HG02588 (cell line): Measurements from ENCODE around the gene BCL2.
A peak's percentile ranks its signal among the peaks of the same experiment; 100 is the strongest.

Experiments
- ATAC-seq: cut with Tn5 transposase; IDR thresholded peaks from one replicate; pipeline ENCODE4 v1.9.1; 2021; ENCODE audit warnings: mild to moderate bottlenecking, moderate library complexity; ENCODE audit not compliant: unreplicated experiment

Gene BCL2

DNA sequence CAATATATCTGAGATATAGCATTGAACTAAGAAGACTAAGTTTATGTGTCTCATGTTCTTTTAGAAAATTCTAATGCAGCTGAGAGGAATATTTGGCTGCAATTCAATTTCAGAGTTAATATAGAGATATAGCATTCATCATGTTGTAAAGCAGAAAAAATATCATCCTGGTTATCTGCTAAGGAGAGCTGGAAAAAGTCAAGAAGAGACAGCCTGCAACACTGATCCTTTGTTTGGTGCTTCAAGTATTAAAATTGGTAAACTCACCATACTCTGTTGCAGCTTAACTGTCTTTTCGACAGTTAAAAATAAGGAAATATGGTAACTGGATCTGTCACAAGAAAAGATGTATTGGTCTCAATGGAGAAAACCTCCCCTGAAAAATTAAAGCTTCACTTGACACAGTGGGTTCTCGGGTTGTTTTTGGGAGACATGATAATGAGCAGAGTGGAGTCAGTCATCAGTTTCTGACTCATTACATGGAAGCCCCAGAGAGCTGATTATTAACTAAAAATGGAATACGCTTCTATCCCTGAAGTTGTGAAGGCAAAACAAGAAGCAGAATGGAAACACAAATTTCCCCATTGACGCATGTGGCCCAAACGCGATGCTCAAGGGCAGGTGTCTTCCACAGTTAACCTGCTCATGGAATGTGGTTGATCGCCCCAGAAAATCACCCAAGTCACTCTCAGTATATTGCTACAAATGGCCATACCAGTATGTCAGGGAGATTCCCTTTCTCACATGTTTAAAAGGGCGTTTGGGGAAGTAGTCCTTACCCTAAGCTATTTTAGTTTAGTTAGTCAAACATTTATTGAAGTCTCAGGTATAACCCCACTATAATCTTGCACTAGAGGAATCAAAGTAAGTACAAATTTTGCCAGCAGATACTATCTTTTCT, 8.2 kb downstream of the BCL2 start:
- peak; percentile 74 for ATAC-seq

DNA sequence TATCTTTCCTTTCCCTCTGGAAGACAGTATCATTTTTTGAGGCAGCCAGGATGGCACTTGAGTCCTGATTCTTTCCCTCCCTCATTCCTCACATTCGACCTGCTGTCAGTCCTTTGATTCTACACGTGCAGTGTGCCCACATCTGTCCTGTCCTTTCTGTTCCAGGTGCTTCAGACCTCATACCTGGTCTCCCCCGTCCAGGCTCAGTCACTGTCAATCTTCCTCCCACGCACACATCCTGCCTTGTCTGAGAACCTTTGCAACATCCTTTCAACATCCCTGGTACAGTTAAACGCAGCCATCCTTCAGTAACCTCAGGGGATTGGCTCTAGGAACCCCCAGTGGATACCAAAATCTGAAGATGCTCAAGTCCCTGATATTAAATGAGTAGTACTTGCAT, 10.1 kb downstream of the BCL2 start:
- no peak for ATAC-seq

DNA sequence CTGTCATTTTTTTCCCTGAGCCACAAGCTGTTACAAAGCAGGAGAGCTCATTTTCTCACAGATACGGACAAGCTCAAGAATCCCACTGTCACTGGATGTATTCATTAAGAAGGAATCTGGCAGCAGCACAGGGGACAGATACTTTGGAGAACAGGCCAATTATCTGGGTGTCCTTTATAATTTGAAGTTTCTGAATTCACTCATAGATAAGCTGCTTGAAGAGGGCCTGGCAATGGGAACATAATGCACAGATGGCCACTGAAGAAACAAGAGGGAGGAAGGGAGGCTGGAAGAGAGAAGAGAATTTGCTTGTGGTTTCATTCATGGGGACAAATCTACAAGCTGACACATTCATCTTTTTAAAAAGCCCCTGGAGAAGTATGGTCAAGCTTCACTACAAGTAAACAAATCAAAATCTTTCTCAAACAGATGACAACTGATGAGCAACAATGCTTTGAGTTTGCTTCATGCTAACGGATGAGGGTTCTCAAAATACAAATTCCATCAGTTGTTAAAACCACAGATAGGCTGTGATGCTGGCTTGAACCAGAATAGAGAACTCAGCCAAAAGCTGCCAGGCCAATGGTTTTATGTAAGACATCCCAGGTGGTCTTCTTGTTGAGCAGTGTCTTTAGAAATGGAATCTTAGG, 11.9 kb downstream of the BCL2 start:
- ATAC-seq = no peak

DNA sequence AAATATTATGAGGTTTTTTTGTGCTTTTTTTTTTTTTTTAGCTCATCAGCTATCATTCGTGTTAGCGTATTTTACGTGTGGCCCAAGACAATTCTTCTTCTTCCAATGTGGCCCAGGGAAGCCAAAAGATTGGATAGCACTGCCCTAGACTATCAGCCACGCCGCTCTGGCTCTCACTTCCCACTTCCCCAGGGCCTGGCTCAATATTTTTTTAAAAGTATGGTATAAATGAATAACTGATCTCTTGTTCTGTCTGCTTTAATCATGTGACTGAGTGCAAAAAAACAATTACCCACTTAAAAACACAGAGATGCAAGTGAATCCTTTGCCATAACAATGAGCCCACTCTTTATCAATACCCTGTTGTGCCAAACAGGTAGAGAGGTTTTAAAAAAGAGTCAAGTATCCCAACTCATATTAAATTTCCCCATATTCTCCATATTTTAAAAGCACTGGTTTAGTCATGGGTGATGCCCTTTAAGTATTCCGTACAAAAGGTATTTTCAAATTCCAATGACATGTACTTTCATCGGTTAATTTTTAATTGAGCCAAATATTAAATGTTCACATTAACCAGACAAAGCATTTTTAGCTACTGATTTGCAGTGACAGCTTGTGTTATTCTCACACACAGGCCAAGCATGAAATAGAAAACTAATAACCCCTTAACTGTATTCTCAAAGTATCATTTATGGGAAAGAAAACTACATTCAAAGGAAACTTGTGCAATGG, 12.6 kb downstream of the BCL2 start:
- no peak for ATAC-seq

DNA sequence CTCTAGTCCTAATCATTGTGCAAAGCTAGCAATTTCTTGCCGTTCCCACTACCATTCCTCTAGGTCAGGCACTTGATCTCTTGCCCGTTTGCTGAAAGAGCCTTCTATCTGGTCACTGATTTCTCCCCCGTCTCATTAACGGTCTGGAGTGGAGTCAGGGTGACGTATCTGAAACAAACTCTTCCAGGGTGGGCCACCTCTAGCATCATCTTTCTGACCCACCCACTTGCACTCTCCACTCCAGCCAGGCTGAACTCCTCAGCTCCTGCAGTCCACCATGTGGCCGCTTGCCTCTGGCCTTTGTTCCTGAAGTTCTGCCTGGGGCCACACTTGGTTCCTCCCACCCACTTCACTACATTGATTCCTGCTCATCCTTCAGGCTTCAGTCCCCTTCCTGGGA, 13.3 kb downstream of the BCL2 start:
- no peak for ATAC-seq

DNA sequence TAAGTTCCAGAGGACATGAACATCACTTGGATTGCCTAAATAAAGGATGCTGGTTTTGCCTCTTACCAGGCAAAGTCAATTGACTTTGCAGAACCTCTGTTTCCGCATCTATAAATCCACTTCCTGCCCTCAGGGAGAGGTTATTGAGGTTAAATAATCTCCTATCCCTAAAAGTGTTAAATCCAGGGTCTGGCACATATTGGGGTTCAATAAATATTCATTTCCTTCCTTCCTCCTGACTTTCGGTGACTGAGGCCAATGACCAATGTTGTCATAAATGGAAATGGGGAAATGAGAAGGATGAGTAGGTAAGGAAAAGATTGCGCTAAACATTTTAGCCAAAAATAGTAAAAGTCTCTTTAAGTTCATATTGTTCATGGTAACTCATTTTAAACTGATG, 16.0 kb downstream of the BCL2 start:
- ATAC-seq = no peak

DNA sequence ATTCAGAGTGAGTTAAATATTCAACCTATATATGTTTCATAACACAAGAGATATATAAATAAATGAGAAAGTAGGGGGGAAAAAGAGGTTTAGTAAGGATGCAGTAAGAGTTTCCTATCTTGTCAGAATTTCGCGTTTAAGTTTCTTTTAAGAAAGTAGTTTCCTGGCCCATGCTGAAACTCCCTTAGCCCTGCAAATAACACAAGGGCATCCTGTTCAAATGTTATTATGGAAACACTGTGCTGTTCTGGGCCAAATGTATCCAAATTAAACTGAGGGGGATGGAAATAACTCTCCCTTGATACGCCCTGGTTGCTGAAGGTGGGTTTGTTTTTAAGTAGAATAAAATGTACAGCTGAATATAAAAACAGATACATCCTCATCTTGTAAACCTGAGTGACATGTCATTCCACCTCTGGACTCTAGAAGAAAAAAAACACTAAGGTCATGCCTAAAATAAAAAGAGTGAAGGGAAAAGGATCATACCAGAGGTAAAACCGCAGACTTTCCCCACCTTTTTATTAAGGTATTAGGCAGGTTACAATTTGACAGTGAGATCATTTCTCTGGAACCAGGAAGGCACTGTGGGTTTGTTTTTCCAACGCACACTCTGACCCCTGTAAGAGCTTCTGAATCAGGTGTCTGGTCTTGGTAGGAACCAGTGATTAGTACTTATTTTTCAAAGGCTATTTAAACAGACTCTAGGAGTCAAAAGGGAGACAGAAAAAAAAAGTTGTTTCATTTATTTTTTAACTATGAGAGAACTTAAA, 16.7 kb downstream of the BCL2 start:
- no peak for ATAC-seq

DNA sequence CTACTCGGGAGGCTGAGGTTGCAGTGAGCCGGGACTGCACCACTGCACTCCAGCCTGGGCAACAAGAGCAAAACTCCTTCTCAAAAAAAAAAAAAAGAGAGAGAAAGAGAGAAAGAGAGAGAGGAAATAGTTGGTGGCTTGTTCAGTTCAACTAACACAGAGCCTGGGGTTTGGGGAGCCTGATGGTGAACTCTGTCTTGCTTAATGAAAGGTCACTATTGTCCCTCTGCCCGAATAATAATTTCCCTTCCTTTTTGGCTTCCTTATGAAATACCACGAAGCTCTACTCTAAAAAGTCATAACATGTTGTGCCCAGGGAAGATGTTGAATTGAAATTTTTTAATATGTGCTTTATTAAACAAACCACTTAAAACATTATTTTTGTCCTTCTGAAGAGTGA, 17.3 kb downstream of the BCL2 start:
- ATAC-seq = no peak

DNA sequence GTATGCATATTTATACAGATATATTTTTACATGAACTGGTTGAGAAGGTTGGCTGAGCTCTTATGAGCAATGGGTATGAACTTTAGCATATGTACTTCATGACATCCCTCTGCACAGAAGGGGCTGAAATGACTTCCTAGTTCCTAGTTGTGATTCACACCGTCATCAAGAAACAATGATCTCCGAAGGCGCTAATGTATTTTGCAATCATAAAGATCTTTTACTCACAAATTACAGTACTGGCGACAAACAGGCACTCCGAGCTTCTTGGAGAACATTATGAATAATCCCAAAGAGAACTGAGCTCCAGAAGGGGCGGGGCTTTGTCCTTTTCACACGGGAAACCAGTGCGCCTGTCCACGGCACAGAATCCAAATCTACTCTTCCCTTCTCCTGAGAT, 18.1 kb downstream of the BCL2 start:
- ATAC-seq = no peak

DNA sequence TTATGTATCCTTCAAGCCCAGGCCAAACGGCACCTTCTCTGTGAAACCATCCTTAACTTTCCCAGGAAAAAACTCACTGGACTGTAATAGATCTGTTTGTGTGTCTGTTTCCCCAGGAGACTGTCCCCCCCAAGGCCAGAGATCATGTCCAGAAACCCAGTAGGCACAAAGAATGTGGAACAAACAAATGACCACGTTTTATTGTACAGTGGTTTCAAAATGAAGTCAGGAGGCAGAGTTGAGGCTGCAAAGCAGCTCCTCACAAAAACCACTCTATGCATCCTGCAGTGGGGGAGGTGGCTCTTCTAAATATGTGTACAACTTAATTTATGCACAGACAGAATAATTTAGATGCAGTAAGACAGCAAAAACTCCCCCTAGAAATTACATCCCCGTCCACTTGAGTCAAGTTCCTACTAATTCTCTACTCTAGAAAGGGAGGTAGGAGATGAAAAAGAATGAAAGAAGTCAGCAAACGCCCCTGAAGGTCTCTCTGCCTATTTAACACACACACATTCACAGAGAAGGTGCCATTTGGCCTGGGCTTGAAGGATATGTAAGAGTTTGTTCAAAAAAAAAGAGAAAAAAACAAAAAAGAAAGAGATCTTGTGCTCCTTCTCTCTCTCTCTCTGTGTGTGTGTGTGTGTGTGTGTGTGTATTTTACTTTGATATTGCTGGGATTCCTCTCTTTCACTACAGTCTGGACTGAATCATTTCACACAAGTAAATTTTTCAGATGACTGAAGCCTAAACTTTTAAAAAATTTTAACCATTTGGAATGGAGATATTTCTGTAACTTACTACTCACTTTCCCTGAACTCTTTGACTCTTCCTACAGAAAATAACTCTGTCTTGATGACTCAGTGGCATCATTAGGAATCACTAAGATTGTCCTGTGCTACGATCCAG, 19.5 kb downstream of the BCL2 start:
- ATAC-seq = no peak

DNA sequence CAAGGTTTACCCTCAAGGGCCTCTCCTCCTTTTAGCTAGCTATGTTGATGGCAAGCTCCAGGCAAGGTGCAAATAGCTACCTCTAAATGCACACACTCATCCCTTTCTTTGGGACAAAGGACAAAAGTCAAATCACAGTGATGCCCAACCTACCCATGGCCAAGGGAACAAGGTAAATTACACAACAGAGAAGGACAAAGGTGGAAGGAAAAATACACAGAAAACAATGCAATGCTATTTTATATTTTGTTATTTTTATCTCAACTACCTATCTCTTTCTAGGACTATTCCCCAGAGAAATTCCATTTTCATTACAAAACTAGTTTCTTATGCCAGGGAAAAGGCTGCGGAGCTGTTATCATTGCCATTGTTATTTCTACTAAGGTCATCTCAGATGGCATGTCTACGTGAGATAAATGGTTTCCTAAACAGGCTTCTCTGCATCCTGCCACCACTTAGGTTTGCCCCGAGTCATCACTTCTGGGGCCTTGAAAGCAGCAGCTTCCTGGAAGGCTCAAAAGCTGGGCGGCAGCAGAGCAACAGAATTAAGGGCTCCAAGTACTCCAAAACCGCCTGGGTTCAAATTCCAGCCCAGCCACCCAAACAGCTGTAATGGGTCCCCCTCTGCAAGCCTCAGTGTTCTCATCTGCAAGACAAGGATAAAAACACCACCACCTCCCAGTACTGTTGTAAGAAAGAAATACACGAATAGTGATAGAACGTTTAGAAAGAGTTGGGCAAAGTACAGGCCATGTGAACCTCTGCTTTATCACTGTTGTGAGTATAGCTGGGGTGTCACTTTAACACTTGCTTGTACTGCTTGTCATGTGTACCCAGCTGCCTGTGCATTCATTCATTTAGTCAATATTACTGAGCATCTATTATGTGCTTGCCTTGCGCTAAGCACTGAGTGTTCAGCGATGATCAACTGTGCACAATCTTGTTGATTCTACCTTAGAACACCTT, 20.9 kb downstream of the BCL2 start:
- no peak for ATAC-seq

DNA sequence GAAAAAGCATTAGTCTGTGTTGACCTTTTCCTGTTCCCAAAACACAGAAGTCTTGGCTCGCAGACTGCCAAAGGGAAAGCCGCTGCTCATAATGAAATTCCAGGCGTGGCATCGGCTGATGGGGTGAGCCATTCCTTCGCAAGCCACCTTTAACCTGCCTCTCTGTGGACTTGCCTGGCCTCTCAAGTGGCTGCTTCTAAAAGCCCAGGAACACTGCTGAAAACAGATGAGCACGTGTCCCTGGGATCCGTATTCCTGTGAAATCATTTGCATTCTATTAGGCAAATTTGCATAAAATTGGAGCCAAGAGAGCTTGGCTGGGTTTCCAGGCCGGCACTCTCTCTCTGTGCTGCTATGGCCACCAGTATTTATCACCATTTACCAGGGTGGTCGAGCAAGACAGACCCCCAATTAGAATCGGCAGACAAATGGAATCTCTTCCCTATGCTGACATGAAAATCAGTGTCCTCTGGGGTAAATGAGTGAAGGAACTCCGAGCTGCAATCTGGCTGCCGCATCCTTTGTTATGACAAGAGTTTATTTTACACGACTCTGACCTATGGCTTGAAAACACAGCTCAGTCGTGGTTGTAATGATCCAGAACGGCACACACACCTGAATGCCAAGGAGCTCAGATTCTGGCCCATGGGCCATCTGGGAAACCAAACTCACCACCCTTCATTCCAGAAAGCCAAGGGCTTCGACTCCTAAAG, 21.7 kb downstream of the BCL2 start:
- ATAC-seq = no peak

DNA sequence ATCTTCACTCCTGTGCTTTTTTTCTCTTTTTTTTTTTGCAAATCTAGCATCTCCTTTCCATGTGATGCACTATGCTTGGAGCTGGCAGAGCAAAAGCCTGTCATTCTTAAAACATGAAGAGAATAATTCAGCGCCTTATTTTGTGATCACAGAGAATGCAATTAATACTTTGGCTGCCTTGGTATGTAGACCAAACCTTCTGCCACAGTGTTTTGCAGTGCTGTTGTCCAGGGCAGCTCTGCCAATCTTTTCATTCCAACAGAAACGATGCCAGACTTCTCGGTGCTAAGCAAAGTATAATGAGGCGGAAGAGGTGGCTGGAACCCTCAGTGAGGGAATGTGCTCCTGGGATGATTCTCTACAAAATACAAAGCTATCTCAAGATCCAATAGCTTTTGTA, 25.6 kb downstream of the BCL2 start:
- ATAC-seq = no peak

DNA sequence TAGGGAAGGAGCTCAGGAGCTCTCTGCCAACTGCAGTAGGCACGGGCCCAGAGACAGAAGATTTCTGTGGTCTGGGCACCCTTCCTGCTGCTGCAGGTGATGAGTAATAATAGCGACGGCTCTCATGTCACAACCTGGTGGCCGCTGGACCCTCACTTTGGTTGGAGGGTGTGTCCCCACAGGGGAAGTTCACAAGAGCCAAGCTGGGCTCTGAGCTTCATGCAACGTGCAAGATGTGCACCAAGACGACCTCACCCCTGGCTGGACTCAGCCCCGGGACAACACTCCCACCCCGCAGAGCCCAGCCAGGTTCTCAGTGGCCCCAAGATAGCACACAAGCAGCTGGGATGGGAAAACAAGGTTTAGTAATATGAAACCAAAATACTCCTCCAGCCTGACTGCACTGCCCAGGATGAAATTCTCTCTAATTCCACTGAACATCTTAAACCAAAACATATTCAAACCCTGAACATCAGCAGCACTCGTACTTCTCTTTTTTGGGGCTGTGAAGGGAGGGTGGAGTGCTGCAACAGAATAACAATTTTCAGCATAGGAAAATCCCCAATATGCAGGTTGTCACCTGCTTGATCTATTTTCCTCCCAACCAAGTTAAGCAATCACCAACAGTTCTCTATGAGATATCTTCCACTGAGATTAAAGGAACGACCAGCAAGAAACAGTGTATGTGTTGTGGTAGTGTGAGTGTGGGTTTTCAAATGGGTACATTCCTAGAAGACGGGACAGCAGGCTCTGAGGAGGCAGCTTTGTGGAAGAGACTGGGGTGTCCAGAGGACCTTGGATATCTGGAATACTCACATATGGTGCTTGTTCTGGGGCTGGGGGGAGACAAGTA, 26.5 kb downstream of the BCL2 start:
- peak; percentile 71 for ATAC-seq

DNA sequence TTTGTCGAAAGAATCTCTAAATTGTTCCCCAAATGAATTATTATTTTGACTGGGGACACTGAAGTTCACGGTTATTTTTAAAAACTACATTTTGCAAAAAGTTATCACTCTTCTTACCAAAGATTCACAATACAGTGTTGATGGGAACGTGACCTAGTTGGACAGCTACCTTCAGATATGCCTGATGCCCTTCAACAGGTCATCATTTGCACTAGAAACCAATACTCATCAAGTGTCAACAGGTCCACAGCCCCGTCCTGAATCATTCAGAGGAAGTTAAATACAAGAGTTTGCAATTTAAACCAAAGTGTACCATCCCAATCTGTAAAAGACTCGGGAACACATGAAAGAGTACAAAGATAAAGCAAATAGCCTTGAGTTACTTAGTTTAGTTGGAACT, 28.3 kb downstream of the BCL2 start:
- ATAC-seq = no peak

DNA sequence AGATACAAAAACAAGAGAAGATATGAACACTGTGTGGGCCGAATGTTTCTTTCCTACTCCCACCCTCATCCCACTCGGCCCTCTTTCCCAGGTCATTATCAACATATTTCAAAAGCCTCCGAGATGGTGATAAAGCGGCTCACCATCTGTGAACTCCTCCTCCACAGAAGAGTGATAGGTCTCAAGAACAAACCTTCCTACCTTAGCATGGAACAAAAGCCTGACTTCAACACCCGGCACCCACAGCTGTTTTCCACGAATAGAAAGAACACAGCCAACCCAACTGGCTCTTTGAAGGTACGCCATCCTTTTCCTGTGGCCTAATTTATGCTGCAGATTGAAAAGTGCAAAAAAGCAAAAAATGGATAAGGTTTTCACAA, 28.8 kb downstream of the BCL2 start:
- no peak for ATAC-seq

DNA sequence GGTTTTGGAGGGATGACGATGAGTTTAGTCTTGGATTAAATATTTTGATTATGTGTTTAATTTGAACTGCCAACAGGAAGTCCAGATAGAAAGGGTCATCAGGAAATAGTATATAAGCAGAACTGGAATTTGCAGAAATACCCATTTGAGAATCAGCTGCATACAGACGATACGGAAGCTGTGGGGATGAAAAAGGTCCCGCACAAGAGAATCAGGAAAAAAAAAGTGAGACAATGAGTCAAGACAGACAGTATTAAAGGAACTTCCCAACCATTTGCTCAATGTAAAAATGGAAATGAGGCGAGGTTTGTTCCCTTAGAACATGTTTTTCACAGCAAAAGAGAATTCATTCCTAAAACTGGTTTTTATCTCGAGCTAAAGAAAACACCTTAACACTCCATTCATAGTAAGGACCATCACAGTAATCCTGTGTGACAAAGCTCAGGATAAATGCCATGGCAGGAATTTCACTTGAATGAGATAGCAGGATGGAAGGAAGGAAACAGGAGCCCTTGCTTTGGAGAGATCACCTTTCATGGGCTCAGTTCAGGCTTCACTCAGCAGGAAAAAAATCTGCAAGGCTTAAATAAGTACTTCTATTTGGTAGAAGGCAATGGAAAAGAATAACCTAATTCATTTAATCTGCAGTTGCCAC, 29.3 kb downstream of the BCL2 start:
- ATAC-seq = no peak
